GM06990 (cell line): ENCODE data around the gene DUSP16.
A peak's percentile ranks its signal among the peaks of the same experiment; 100 is the strongest.
"Not testable (repeated sequence)": the region's sequence is repeated elsewhere in the genome, so short reads cannot be mapped to it uniquely, and the experiment has no call there.

Experiments used
- DNase-seq: peaks from one replicate; pipeline ENCODE4 v3.0.0-alpha.2; 2011; ENCODE audit not compliant: insufficient read length; ENCODE audit errors: extremely low read depth
- H3K27me3 ChIP-seq: replicated peaks from 2 replicates; pipeline ENCODE4 v1.6.0; 2011; ENCODE audit warnings: low read length; ENCODE audit not compliant: control insufficient read depth, insufficient read depth
- H3K36me3 ChIP-seq: 2 replicates; pipeline ENCODE4 v1.5.1; 2011; ENCODE audit warnings: low read length; ENCODE audit not compliant: control insufficient read depth, insufficient read depth
- H3K4me3 ChIP-seq: replicated peaks from 2 replicates; pipeline ENCODE4 v1.5.1; 2011; ENCODE audit warnings: low read depth, mild to moderate bottlenecking, control low read depth, low read length
- CTCF ChIP-seq: IDR thresholded peaks from 2 replicates; pipeline ENCODE4 v1.5.1; 2011; ENCODE audit warnings: low read length, control low read depth, mild to moderate bottlenecking, inconsistent platforms; ENCODE audit not compliant: insufficient read depth, poor library complexity, severe bottlenecking

The DUSP16 gene

GRCh38 chr12:12586879-12587675 lies 24.4 kb upstream of the DUSP16 start:
- no peaks in the 10 kb centered on the region for H3K27me3 ChIP-seq
- no peak overlapping the region for H3K4me3 ChIP-seq
- TF ChIP-seq CTCF = no peak

GRCh38 chr12:12585115-12585863 lies 22.6 kb upstream of the DUSP16 start:
- no peak overlapping the region for H3K4me3 ChIP-seq
- no peaks in the 10 kb centered on the region for H3K27me3 ChIP-seq
- DNase-seq = no peak
- no peaks in the 10 kb centered on the region for H3K36me3 ChIP-seq
- no peak for TF ChIP-seq CTCF

More at GRCh38 chr12:12586879-12587675, 24.4 kb upstream of the DUSP16 start:
- no peak for DNase-seq
- no peaks in the 10 kb centered on the region for H3K36me3 ChIP-seq

GRCh38 chr12:12583510-12584178 lies 21.0 kb upstream of the DUSP16 start:
- H3K27me3 ChIP-seq = no peaks in the 10 kb centered on the region
- DNase-seq = no peak
- no peak for TF ChIP-seq CTCF
- no peak overlapping the region for H3K4me3 ChIP-seq
- H3K36me3 ChIP-seq = no peaks in the 10 kb centered on the region

GRCh38 chr12:12582895-12583303 lies 20.2 kb upstream of the DUSP16 start:
- no peak overlapping the region for H3K4me3 ChIP-seq
- TF ChIP-seq CTCF = no peak
- H3K36me3 ChIP-seq = no peaks in the 10 kb centered on the region
- peak; percentile 85 for DNase-seq
- H3K27me3 ChIP-seq = no peaks in the 10 kb centered on the region

- peak; percentile 50 for DNase-seq
- Histone ChIP-seq H3K27me3 (no peaks in the 10 kb centered on the region), H3K4me3 (no peak overlapping the region; the same call in 1 of the 2 replicates), H3K36me3 (no peaks in the 10 kb centered on the region)
- no peak for TF ChIP-seq CTCF
Observed at GRCh38 chr12:12582193-12582881, 19.7 kb upstream of the DUSP16 start.

- not testable (repeated sequence) for H3K36me3 ChIP-seq, H3K27me3 ChIP-seq, DNase-seq, H3K4me3 ChIP-seq
Observed at GRCh38 chr12:12580716-12581115, 18.1 kb upstream of the DUSP16 start.
